ENCODE data around the gene TP53TG5. TPM values are rescaled to one million over a fixed set of nuclear protein-coding genes. Genes with fewer than 3 reads are reported as not detected.

The TP53TG5 gene
- total and polyA plus RNA-seq, 2 of the 8 experiments (the other 6 are each of a cell fraction or from before 2014, with no cell fraction given), result not detected

DNA sequence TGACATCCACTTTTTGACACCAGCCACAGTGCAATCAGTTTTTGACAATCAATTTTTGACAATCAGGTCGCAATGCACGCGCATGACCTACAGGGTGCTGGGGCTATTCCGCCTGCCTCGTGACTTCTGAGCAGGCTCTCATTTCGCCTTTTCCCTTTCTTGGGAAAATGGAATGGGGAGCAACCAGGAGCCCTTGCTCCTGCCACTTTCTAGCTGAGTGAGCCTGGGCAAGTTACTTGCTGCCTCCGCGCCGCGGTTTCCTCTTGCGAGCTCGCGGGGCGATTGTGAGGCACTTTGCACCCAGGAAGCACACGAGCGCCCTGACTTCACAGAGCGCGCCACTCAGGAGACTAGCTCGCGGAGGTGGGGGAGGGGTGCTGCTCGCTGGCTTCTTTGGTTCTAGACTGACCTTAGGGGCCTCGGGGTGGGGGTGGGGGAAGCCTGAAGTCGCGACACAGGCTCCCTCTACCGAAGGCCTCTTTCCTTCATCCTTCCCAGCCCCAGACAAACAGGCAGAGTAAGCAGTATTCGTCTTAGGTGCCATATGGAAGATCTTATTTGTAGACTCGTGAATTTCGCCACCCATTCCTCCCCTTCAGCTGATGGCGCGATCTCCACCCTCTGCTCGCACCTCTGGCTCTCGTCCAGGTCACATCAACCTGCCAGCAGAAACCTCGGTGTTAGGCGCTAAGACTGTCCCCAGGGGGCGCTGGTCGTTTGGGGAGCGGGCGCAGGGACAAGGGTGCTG lies 4.6 kb downstream of the TP53TG5 start (continued):
- no peak for TF ChIP-seq HDAC2 (IDR thresholded peaks at IDR 0.05; ENCODE audit: borderline replicate concordance in 1 of 2, low read depth in 2 of 2, low read length in 2 of 2)
- TF ChIP-seq SRF (IDR thresholded peaks at IDR 0.05; ENCODE audit: low read depth, low read length), result no peak
- no peak for TF ChIP-seq JUN (IDR thresholded peaks at IDR 0.05; ENCODE audit: low read depth, low read length)
- peak; percentile 81 for TF ChIP-seq ASH2L (IDR thresholded peaks at IDR 0.05; ENCODE audit: low read length)
- TF ChIP-seq ZNF274 (IDR thresholded peaks at IDR 0.05; ENCODE audit: borderline replicate concordance, extremely low read depth, low read length), result no peak
- no peak for TF ChIP-seq POLR2A (IDR thresholded peaks at IDR 0.05; ENCODE audit: control extremely low read depth in 1 of 2, low read depth in 2 of 2, low read length in 2 of 2)
- TF ChIP-seq KDM4A (IDR thresholded peaks at IDR 0.05; ENCODE audit: low read depth, low read length, severe bottlenecking), result peak; percentile 59
- TF ChIP-seq, protein P1, sequence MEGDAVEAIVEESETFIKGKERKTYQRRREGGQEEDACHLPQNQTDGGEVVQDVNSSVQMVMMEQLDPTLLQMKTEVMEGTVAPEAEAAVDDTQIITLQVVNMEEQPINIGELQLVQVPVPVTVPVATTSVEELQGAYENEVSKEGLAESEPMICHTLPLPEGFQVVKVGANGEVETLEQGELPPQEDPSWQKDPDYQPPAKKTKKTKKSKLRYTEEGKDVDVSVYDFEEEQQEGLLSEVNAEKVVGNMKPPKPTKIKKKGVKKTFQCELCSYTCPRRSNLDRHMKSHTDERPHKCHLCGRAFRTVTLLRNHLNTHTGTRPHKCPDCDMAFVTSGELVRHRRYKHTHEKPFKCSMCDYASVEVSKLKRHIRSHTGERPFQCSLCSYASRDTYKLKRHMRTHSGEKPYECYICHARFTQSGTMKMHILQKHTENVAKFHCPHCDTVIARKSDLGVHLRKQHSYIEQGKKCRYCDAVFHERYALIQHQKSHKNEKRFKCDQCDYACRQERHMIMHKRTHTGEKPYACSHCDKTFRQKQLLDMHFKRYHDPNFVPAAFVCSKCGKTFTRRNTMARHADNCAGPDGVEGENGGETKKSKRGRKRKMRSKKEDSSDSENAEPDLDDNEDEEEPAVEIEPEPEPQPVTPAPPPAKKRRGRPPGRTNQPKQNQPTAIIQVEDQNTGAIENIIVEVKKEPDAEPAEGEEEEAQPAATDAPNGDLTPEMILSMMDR (IDR thresholded peaks at IDR 0.05; ENCODE audit: control extremely low read depth in 1 of 3, insufficient read depth in 1 of 3, low read depth in 1 of 3, low read length in 3 of 3), result peak; percentile 88 to 96 (median 92)
- TF ChIP-seq HDAC6 (IDR thresholded peaks at IDR 0.05; ENCODE audit: low read depth, low read length), result no peak
- TF ChIP-seq GABPA (IDR thresholded peaks at IDR 0.05; ENCODE audit: borderline replicate concordance, insufficient read depth, low read length), result peak; percentile 21; the same call in 1 of the 2 replicates
- no peak for TF ChIP-seq BACH1 (IDR thresholded peaks at IDR 0.05; ENCODE audit: low read length)
- no peak for TF ChIP-seq KDM1A (IDR thresholded peaks at IDR 0.05; ENCODE audit: borderline replicate concordance, low read length)
- TF ChIP-seq CREB1 (IDR thresholded peaks at IDR 0.05), result no peak
- no peak for TF ChIP-seq SP2 (IDR thresholded peaks at IDR 0.05; ENCODE audit: low read length)
- TF ChIP-seq PHF8 (conservative IDR thresholded peaks at IDR 0.05; ENCODE audit: low read depth, low read length), result no peak; the same call in 1 of the 2 replicates
- TF ChIP-seq POLR2AphosphoS5 (IDR thresholded peaks at IDR 0.05; ENCODE audit: low read depth, low read length), result no peak
- no peak for TF ChIP-seq CBX5 (IDR thresholded peaks at IDR 0.05; ENCODE audit: low read depth, low read length)
- TF ChIP-seq CEBPB (IDR thresholded peaks at IDR 0.05; ENCODE audit: low read depth, low read length), result no peak
- TF ChIP-seq CHD1 (IDR thresholded peaks at IDR 0.05; ENCODE audit: low read depth, low read length), result no peak
- TF ChIP-seq YY1 (IDR thresholded peaks at IDR 0.05; ENCODE audit: low read depth, low read length), result no peak
- TF ChIP-seq SP1 (IDR thresholded peaks at IDR 0.05; ENCODE audit: low read depth, low read length), result no peak
- TF ChIP-seq CTBP2 (IDR thresholded peaks at IDR 0.05; ENCODE audit: borderline replicate concordance, insufficient read depth, insufficient read length, low read length), result no peak
- TF ChIP-seq RXRA (IDR thresholded peaks at IDR 0.05; ENCODE audit: insufficient read depth, low read depth, low read length), result no peak

Measured in H1 (cell line).